GM21717 (cell line): Measurements from ENCODE around the gene PCNT.
"Not testable (repeated sequence)": the region's sequence is repeated elsewhere in the genome, so short reads cannot be mapped to it uniquely, and the experiment has no call there.

Experiments
- ATAC-seq: cut with Tn5 transposase; IDR thresholded peaks from one replicate; pipeline ENCODE4 v1.9.1; 2021; ENCODE audit warnings: mild to moderate bottlenecking, moderate library complexity; ENCODE audit not compliant: unreplicated experiment

Gene PCNT

GRCh38 chr21:46304437-46304836 lies 19.5 kb upstream of the PCNT start:
- ATAC-seq = no peak

GRCh38 chr21:46304955-46305354 lies 19.0 kb upstream of the PCNT start:
- no peak for ATAC-seq

GRCh38 chr21:46307625-46308024 lies 16.3 kb upstream of the PCNT start:
- no peak for ATAC-seq

- ATAC-seq = no peak
These were observed 15.5 kb upstream of the PCNT start for GRCh38 chr21:46308431-46308830.

- ATAC-seq = not testable (repeated sequence)
These were observed 13.7 kb upstream of the PCNT start for GRCh38 chr21:46310260-46310659.

GRCh38 chr21:46311568-46311967 lies 12.4 kb upstream of the PCNT start:
- ATAC-seq = no peak

- ATAC-seq = no peak
These were observed 11.0 kb upstream of the PCNT start for GRCh38 chr21:46312949-46313348.

- no peak for ATAC-seq
These were observed 9.4 kb upstream of the PCNT start for GRCh38 chr21:46314441-46315020.

- ATAC-seq = no peak
These were observed 7.1 kb upstream of the PCNT start for GRCh38 chr21:46316708-46317324.

GRCh38 chr21:46317710-46318463 lies 6.1 kb upstream of the PCNT start:
- ATAC-seq = no peak

- ATAC-seq = no peak
These were observed 5.5 kb upstream of the PCNT start for GRCh38 chr21:46318464-46318845.

GRCh38 chr21:46319186-46319585 lies 4.8 kb upstream of the PCNT start:
- no peak for ATAC-seq

GRCh38 chr21:46320331-46320801 lies 3.6 kb upstream of the PCNT start:
- no peak for ATAC-seq

GRCh38 chr21:46322351-46323226 lies 1.4 kb upstream of the PCNT start:
- no peak for ATAC-seq

GRCh38 chr21:46323227-46323709 lies 688 bp upstream of the PCNT start:
- peak; percentile 3 for ATAC-seq

- ATAC-seq = peak; percentile 47
These were observed 575 bp downstream of the PCNT start for GRCh38 chr21:46324390-46325072.

GRCh38 chr21:46325073-46325912 lies 1.3 kb downstream of the PCNT start:
- no peak for ATAC-seq

- ATAC-seq = no peak
These were observed 2.3 kb downstream of the PCNT start for GRCh38 chr21:46326110-46326703.

- ATAC-seq = no peak
These were observed 3.8 kb downstream of the PCNT start for GRCh38 chr21:46327711-46328110.
